ENCODE measurements around the gene THYN1. TPM values are rescaled to one million over a fixed set of nuclear protein-coding genes. Genes with fewer than 3 reads are reported as not detected.

The THYN1 gene
- total and polyA plus RNA-seq, 4 donors, result 22.1 to 34.3 (median 26.0) TPM

DNA sequence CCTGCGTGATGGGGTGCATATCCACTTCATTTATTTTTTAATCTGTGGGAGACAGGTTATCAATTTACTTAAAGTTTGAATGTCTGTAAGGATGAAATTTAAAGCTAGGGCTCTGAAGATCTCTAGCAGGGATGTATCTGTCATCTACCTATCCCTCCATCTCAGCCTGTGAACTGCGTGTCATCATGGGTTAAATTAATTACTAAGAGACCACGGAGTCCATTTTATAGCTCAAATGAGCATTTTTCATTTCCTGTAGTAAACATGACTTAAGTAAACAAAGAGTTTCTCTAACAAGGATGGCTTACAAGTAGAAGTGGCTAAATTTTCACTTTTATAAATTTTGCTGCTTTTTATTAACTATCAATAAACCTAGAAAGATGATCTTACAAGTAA, 20.2 kb upstream of the THYN1 start (continued):
- TF ChIP-seq, protein P1, sequence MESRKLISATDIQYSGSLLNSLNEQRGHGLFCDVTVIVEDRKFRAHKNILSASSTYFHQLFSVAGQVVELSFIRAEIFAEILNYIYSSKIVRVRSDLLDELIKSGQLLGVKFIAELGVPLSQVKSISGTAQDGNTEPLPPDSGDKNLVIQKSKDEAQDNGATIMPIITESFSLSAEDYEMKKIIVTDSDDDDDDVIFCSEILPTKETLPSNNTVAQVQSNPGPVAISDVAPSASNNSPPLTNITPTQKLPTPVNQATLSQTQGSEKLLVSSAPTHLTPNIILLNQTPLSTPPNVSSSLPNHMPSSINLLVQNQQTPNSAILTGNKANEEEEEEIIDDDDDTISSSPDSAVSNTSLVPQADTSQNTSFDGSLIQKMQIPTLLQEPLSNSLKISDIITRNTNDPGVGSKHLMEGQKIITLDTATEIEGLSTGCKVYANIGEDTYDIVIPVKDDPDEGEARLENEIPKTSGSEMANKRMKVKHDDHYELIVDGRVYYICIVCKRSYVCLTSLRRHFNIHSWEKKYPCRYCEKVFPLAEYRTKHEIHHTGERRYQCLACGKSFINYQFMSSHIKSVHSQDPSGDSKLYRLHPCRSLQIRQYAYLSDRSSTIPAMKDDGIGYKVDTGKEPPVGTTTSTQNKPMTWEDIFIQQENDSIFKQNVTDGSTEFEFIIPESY (IDR thresholded peaks at IDR 0.05), result no peak
- TF ChIP-seq RAD21 (IDR thresholded peaks at IDR 0.05) (no peak), HNF4A (conservative IDR thresholded peaks at IDR 0.05) (no peak), HNF4G (IDR thresholded peaks at IDR 0.05) (no peak), SP1 (IDR thresholded peaks at IDR 0.05) (no peak), TAF1 (conservative IDR thresholded peaks at IDR 0.05) (no peak), RXRA (IDR thresholded peaks at IDR 0.05) (no peak), EGR1 (IDR thresholded peaks at IDR 0.05; ENCODE audit: low read depth in 2 of 2) (no peak)

DNA sequence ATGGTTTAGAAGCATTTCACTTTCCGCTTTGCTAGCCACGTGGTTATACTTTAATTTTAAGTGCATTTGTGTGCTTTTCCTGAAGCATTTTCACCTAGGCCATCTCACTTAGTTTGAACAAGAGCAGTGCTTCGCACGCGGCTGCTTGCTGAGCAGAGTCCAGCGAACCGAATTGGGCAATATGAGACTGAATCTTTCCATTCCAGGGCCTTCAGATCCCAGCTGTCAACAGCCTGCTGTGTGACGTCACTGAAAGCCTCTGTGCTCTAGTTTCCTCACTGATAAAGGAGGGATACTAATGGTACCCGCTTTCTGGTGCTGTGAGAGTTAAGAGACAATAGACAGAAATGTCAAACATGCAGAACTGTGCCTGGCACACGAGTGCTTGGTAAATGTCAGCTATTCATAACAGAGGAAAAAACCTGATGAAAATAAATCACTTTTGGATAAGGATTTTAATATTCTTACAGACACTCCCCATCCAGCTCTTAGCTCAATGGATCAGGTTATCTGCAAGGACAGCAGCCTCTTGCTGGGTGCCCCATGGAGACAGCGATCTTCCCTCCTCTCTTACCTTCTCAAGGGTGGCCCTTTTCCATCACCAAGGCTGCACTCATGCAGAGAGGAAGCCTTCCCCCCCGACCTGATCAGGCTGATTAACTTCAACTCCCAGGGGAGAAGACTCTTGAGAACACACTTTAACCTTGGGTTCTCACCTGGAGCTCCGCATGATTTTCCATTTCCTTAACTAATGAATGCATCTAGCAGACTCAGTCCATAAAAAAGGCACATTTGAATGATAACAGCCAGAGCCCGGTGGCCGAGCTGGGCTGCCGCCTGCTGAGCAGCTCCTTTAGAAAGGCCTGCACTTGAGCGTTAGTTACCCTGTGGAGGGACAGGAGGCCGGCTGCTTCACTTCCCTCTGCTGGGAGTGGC, 19.5 kb upstream of the THYN1 start:
- 36% methylated on average over 18 of the region's 18 CpGs for WGBS

More for the DNA sequence above, 19.5 kb upstream of the THYN1 start:
- Histone ChIP-seq H3K27ac (ENCODE audit: low read depth in 1 of 2, low read length in 2 of 2) (peak overlapping the region; percentile 44 to 67), H3K4me3 (ENCODE audit: low read depth in 1 of 3, low read length in 3 of 3) (no peak overlapping the region), H3K9me3 (ENCODE audit: control insufficient read depth in 4 of 4, low read length in 3 of 4) (no peaks in the 10 kb centered on the region), H3K27me3 (ENCODE audit: control insufficient read depth in 4 of 4, insufficient read depth in 4 of 4, low read length in 3 of 4) (peaks cover under 1 to 21% (median 5%) of the 10 kb centered on the region in 4 donors), H3K9ac (ENCODE audit: low read depth in 1 of 2, low read length in 2 of 2) (no peak overlapping the region), H3K36me3 (ENCODE audit: control insufficient read depth in 4 of 4, insufficient read depth in 3 of 4, low read depth in 1 of 4, low read length in 3 of 4) (no peaks in the 10 kb centered on the region), H3K4me1 (ENCODE audit: control insufficient read depth in 4 of 4, insufficient read depth in 4 of 4, low read length in 3 of 4) (peaks cover 10 to 21% (median 16%) of the 10 kb centered on the region in 4 donors)
- DNase-seq (ENCODE audit: low spot score), result no peak
- TF ChIP-seq SP1 (IDR thresholded peaks at IDR 0.05) (peak; percentile 98), FOXA1 (IDR thresholded peaks at IDR 0.05) (peak; percentile 65), ATF3 (IDR thresholded peaks at IDR 0.05) (peak; percentile 80), RXRA (IDR thresholded peaks at IDR 0.05) (peak; percentile 68 to 91), TAF1 (conservative IDR thresholded peaks at IDR 0.05) (no peak), JUND (IDR thresholded peaks at IDR 0.05) (peak; percentile 75 to 82), RAD21 (IDR thresholded peaks at IDR 0.05) (peak in 1 of 2 donors; percentile 33), REST (IDR thresholded peaks at IDR 0.05) (peak; percentile 75), HNF4G (IDR thresholded peaks at IDR 0.05) (peak; percentile 84), GABPA (IDR thresholded peaks at IDR 0.05 in 1 of 2, conservative IDR thresholded peaks at IDR 0.05 in 1 of 2) (no peak), HNF4A (conservative IDR thresholded peaks at IDR 0.05) (peak; percentile 97), FOXA2 (IDR thresholded peaks at IDR 0.05) (peak; percentile 64), YY1 (IDR thresholded peaks at IDR 0.05) (peak; percentile 76), EGR1 (IDR thresholded peaks at IDR 0.05; ENCODE audit: low read depth in 2 of 2) (peak; percentile 83 to 89), NR2F2 (IDR thresholded peaks at IDR 0.05) (no peak)
- TF ChIP-seq, protein P1 (IDR thresholded peaks at IDR 0.05), result peak; percentile 81
- TF ChIP-seq, protein P2, sequence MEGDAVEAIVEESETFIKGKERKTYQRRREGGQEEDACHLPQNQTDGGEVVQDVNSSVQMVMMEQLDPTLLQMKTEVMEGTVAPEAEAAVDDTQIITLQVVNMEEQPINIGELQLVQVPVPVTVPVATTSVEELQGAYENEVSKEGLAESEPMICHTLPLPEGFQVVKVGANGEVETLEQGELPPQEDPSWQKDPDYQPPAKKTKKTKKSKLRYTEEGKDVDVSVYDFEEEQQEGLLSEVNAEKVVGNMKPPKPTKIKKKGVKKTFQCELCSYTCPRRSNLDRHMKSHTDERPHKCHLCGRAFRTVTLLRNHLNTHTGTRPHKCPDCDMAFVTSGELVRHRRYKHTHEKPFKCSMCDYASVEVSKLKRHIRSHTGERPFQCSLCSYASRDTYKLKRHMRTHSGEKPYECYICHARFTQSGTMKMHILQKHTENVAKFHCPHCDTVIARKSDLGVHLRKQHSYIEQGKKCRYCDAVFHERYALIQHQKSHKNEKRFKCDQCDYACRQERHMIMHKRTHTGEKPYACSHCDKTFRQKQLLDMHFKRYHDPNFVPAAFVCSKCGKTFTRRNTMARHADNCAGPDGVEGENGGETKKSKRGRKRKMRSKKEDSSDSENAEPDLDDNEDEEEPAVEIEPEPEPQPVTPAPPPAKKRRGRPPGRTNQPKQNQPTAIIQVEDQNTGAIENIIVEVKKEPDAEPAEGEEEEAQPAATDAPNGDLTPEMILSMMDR (IDR thresholded peaks at IDR 0.05; ENCODE audit: low read depth, low read length, missing input control), result no peak
- TF ChIP-seq, protein P3, sequence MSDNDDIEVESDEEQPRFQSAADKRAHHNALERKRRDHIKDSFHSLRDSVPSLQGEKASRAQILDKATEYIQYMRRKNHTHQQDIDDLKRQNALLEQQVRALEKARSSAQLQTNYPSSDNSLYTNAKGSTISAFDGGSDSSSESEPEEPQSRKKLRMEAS (IDR thresholded peaks at IDR 0.05), result peak; percentile 95

All from liver (tissue), 9 donors.